Activated T-helper 1 cell treated with anti-CD3 and anti-CD28 coated beads, Interleukin-12 subunit alpha, Interleukin-12 subunit beta, Interleukin-2, Interleukin-4 antibody, amounts not matched to agents 30 ng/mL and 10 ng/mL and 1 ng/mL, durations not matched to agents 14 hours and 24 hours and 36 hours (primary cell): Measurements from ENCODE around the gene NKD2. TPM values are rescaled to one million over a fixed set of nuclear protein-coding genes. Genes with fewer than 3 reads are reported as not detected.

Experiments used
- DNase-seq: peaks from one replicate; pipeline ENCODE4 v3.0.0; 2021; ENCODE audit warnings: low spot score
- H3K27ac Mint-ChIP-seq: one replicate; pipeline ENCODE4 v1.8.0; 2021; ENCODE audit warnings: mild to moderate bottlenecking, mixed read lengths
- H3K27me3 Mint-ChIP-seq: one replicate; pipeline ENCODE4 v1.8.0; 2022; ENCODE audit warnings: mild to moderate bottlenecking, moderate library complexity, mixed read lengths; ENCODE audit not compliant: insufficient read depth
- H3K36me3 Mint-ChIP-seq: one replicate; pipeline ENCODE4 v1.8.0; 2021; ENCODE audit warnings: low read depth, mixed read lengths
- H3K4me1 Mint-ChIP-seq: one replicate; pipeline ENCODE4 v1.8.0; 2021; ENCODE audit warnings: low read depth, mixed read lengths
- H3K4me3 Mint-ChIP-seq: one replicate; pipeline ENCODE4 v1.8.0; 2021; ENCODE audit warnings: mild to moderate bottlenecking, moderate library complexity, mixed read lengths
- H3K9me3 Mint-ChIP-seq: one replicate; pipeline ENCODE4 v1.8.0; 2021; ENCODE audit warnings: mixed read lengths
- intact Hi-C: fragments of 100-400 bp; cut with micrococcal nuclease; formaldehyde crosslinking; loops from one replicate; pipeline ENCODE4 v1.15.1; 2024
- total RNA-seq: library from RNA; stranded (reverse); gene quantifications from 2 replicates; pipeline ENCODE4 v1.2.3, GENCODE V29; 2022

The NKD2 gene
- total RNA-seq, 1 donor from 2014 or later: 2.9 TPM

DNA sequence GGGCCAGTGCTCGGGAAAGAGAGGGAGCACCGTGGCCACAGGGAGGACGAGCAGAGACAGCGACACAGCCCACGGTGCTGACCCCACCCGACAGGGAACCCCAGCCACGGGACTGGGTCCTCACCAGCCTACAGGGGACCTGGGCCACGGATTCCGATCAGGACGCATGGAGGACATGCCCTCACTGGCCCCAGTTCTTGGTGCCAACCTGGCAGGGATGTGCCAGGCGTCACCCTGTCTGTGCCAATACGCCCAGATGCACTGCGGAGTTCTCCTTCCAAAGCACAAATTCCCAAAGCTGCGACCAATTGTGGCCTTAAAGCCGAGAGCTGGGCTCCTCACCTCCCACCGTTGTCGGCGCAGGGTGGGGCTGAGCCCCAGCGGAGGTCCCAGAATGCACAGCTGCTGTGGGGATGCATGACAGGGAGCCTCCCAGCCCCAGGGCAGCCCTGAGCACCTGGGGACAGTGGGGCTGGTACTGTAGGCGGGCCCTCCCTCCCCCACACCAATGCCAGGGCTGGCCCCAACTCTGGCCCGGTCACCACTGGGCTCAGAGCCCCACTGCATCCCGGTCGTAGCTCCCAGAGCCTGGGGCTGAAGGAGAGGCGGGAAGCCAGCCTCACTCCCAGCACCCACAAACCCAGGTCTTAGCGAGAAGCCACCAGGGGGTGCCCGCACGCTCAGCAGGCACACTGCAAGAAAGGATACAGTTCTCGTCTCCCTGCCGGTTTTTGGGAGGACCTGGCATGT lies 44.2 kb downstream of the NKD2 start:
- Mint-ChIP-seq H3K9me3 (peaks cover 8% of the 10 kb centered on the region), H3K27ac (no peak overlapping the region), H3K4me3 (no peak overlapping the region), H3K4me1 (no peaks in the 10 kb centered on the region), H3K27me3 (no peaks in the 10 kb centered on the region), H3K36me3 (peaks cover 10% of the 10 kb centered on the region)
- intact Hi-C loops: no loop called here
- DNase-seq: no peak

DNA sequence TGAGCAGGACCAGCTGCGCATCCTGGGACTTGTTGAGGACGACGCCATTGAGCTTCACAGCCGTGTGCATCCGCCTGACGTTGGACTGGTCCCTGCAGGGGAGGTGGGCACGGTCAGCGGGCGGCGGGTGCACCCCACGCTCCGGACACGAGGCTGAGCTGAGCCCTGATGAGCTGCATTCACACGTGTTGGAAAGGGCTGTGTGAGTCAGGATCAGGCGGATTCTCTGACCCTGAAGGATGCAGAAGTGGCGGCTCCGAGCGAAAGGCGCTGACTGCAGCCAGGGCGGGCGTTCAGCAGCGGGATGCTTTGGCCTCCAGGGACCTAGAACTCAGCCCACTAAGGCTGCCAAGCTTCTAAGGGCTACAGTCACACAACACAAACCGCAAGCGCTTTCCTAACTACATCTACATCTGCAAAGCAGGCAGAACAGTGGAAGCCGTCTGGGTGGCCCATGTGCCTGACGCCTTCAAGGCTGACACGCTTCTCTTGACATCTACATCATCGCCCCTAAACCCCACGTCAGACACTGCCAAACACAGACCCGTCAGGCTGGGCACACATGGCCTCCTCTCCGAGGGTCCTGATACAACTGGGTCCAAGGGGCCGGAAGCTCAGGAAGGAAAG lies 44.9 kb downstream of the NKD2 start:
- intact Hi-C loops: no loop called here
- H3K4me1 Mint-ChIP-seq: no peaks in the 10 kb centered on the region
- H3K27me3 Mint-ChIP-seq: no peaks in the 10 kb centered on the region
- DNase-seq: no peak
- H3K9me3 Mint-ChIP-seq: peaks cover 1% of the 10 kb centered on the region
- H3K27ac Mint-ChIP-seq: no peak overlapping the region
- no peak overlapping the region for H3K4me3 Mint-ChIP-seq
- peaks cover 3% of the 10 kb centered on the region for H3K36me3 Mint-ChIP-seq

GRCh38 chr5:1054018-1054798 lies 45.6 kb downstream of the NKD2 start:
- intact Hi-C loops: no loop called here

DNA sequence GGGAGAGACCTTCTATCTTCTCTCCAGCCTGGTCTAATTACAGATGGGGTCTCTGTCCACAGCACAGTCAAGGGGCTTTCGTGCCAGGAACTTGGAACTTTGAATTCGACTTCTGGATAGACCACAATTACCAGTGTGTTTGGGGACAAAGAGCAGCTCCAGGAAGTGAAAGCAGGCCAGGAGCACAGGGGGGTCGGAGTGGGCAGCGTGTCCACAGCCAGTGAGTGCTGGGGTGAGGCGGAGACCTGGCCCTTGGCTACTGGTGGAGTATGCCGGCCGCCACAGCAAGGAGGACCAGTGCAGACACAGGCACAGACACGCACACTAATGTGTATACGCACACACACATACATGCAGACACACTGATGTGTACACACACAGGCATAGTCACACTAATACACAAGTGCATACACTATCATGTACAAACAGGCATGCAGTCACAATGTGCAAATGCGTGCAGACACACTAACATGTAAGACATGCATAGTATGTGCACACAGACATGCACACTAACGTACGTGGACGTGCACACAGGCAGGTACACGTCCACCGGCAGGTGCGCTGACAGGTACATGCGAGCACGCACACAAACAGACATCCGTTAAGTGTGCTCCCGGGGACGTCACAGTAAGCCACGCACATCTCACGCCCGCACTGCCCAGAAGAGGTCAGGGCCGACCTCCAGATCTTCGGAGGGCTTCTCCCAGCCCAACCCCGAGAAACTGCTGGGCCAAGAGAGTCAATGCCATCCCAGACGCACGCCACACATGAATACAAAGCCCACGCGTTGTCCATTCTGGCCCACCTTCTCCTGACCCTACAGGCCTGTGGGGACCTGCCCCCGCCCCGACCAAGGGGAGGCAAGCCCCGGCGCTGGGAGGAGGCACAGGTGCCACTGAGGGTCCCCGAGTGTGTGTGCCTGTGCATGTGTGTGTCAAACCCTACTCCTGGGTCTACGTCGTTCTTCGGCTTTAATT lies 46.5 kb downstream of the NKD2 start:
- Mint-ChIP-seq H3K9me3 (no peaks in the 10 kb centered on the region), H3K36me3 (peaks cover 2% of the 10 kb centered on the region), H3K4me3 (no peak overlapping the region), H3K4me1 (no peaks in the 10 kb centered on the region), H3K27ac (no peak overlapping the region), H3K27me3 (no peaks in the 10 kb centered on the region)
- DNase-seq: no peak
- intact Hi-C loops: no loop called here

More at GRCh38 chr5:1054018-1054798, 45.6 kb downstream of the NKD2 start:
- Mint-ChIP-seq H3K4me1 (no peaks in the 10 kb centered on the region), H3K27me3 (no peaks in the 10 kb centered on the region), H3K4me3 (no peak overlapping the region), H3K36me3 (peaks cover 2% of the 10 kb centered on the region), H3K27ac (no peak overlapping the region), H3K9me3 (no peaks in the 10 kb centered on the region)
- DNase-seq: no peak

- intact Hi-C loops: no loop called here
- H3K4me1 Mint-ChIP-seq: no peaks in the 10 kb centered on the region
Measured at GRCh38 chr5:1055896-1056610, 47.5 kb downstream of the NKD2 start.

GRCh38 chr5:1056611-1057484 lies 48.2 kb downstream of the NKD2 start:
- H3K27me3 Mint-ChIP-seq: no peaks in the 10 kb centered on the region
- no peak for DNase-seq
- H3K4me1 Mint-ChIP-seq: no peaks in the 10 kb centered on the region
- H3K27ac Mint-ChIP-seq: no peak overlapping the region
- H3K36me3 Mint-ChIP-seq: no peaks in the 10 kb centered on the region
- H3K4me3 Mint-ChIP-seq: no peak overlapping the region
- H3K9me3 Mint-ChIP-seq: no peaks in the 10 kb centered on the region
- intact Hi-C loops: no loop called here

More at GRCh38 chr5:1055896-1056610, 47.5 kb downstream of the NKD2 start:
- Mint-ChIP-seq H3K9me3 (no peaks in the 10 kb centered on the region), H3K4me3 (no peak overlapping the region), H3K27ac (peak overlapping the region; percentile 40), H3K27me3 (no peaks in the 10 kb centered on the region), H3K36me3 (no peaks in the 10 kb centered on the region)
- no peak for DNase-seq

DNA sequence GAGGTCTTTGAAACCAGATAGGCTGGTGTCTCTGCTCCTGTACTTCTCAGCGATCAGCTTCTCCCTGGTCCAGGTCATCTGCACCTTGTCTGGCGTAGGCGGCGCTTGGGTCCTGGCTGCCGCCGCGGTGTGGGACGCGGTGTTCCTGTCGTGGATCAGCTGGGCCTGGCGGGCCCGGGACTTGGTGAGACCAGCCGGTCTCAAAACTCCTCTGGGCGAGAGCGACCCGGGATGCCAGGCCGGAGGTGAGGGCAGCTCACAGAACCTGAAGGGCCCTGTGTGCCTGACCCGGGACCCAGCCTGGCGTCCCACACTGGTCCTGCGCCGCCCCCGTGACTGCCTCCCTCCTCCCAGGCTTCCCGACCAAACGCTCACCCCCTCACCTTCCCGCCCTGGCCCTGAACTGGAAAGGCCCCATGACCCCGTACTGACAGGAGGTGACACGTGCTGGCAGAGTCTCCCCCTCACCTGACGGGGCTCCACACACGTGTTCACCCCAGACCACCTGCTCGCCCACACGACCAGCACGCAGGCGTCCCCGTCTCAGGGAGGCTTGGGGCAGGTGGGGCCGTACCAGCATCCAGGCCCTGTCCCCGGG lies 49.0 kb downstream of the NKD2 start:
- no peak for DNase-seq
- no peaks in the 10 kb centered on the region for H3K9me3 Mint-ChIP-seq
- no peak overlapping the region for H3K27ac Mint-ChIP-seq
- H3K4me1 Mint-ChIP-seq: no peaks in the 10 kb centered on the region
- intact Hi-C loops: no loop called here
- H3K4me3 Mint-ChIP-seq: no peak overlapping the region
- no peaks in the 10 kb centered on the region for H3K36me3 Mint-ChIP-seq
- no peaks in the 10 kb centered on the region for H3K27me3 Mint-ChIP-seq

GRCh38 chr5:1058083-1058945 lies 49.7 kb downstream of the NKD2 start:
- Mint-ChIP-seq H3K27ac (no peak overlapping the region), H3K36me3 (no peaks in the 10 kb centered on the region), H3K4me3 (no peak overlapping the region), H3K9me3 (no peaks in the 10 kb centered on the region), H3K4me1 (no peaks in the 10 kb centered on the region), H3K27me3 (no peaks in the 10 kb centered on the region)
- intact Hi-C loops: no loop called here
- DNase-seq: no peak

DNA sequence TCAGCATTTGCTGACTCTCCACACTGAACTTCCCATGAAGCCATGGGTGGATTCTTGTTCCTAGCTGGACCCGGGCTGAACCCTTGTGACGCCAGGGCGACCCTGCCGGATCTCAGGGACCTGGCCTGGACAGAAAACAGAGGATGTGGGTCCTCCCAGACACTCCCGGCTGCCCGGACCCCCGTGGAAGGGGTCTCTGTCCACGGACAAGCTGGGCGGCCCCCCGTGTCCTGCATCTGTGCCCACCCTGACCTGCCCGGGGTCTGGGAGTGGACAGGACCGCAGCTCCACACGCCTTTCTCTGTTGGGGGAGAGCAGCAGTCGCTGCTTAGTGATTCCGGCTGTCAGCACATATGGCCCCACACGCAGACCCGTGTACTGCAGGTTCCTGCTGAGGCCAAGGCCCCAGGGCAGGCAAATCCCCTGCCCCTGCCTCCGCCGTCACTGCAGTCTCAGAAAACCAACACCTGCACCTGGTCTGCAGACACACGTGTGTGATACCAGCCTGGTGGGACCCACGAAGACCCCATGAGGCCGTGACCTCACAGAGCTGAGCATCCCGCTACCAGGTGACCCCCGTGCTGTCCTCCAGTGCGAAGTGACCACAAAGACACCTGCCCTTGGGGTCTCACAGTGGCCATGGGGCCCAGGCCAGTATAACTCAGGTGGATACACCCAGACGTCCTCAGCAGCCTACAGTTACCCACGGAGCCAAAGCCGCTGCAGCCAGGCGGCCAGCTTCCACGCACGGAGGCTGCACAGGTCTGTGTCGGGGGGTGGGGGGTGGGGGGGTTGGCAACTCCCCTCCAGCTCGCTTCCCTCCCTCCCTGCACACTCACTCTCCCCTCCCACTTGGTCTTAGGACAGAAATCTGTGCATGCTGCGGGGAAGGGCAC lies 50.6 kb downstream of the NKD2 start:
- DNase-seq: no peak
- no peak overlapping the region for H3K4me3 Mint-ChIP-seq
- no peaks in the 10 kb centered on the region for H3K4me1 Mint-ChIP-seq
- no peaks in the 10 kb centered on the region for H3K36me3 Mint-ChIP-seq
- H3K27me3 Mint-ChIP-seq: no peaks in the 10 kb centered on the region
- no peak overlapping the region for H3K27ac Mint-ChIP-seq
- intact Hi-C loops: no loop called here
- no peaks in the 10 kb centered on the region for H3K9me3 Mint-ChIP-seq

DNA sequence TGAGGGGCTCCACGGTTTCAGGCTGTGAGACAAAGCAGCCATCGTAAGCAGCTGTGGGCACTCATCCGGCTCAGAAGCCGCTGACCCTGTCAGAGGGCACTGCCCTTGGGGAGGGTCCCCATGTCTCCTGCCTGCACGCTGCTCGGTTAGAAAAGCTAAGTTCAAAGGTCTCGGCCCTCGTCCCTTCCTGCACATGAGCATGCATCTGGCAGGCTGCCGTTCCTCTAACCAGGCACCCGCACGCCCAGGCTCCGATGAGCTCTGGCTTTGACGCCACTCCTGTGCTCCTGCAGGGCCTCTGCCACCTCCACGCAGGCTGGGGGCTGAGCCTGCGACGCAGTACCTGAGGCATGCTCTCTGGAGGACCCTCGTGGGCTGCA lies 51.3 kb downstream of the NKD2 start:
- intact Hi-C loops: no loop called here
- Mint-ChIP-seq H3K27me3 (no peaks in the 10 kb centered on the region), H3K4me1 (no peaks in the 10 kb centered on the region), H3K27ac (no peak overlapping the region), H3K36me3 (no peaks in the 10 kb centered on the region), H3K4me3 (no peak overlapping the region), H3K9me3 (no peaks in the 10 kb centered on the region)
- DNase-seq: no peak
